Suprapubic skin (tissue), 3 donors: ENCODE data around the gene TNFAIP2.

Source experiments
- EP300 ChIP-seq: sonication (generic); formaldehyde crosslinking; IDR thresholded peaks from one replicate; pipeline ENCODE4 v1.6.1; 2017; ENCODE audit warnings: antibody characterized with exemption
- TF ChIP-seq, protein P1 (sequence below), 2 donors: fragments of 200-600 bp in 1 of 2; fragments of 450-650 bp in 1 of 2; sonication (generic) in 1 of 2; IDR thresholded peaks; one replicate each; pipeline ENCODE4 v1.5.1; 2016 to 2019; ENCODE audit warnings: antibody characterized with exemption in 2 of 2, mild to moderate bottlenecking in 1 of 2, moderate library complexity in 1 of 2

DNA sequence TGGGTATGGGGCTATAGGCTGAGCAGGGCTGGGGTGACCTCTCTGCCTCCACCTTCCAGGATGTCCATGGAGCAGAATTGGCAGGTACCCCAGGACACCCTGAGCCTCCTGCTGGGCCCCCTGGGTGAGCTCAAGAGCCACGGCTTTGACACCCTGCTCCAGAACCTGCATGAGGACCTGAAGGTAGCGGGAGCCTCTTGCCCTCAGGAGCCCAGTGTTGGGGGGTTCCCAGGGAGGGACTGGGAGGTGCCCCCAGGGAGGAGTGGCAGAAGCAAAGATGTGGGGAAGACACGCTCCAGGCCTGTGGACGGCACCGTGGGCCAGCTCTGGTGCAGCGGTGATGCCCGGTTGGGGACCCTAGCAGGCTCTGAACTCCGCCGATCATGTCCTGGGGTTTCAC lies 8.3 kb downstream of the TNFAIP2 start:
- TF ChIP-seq, protein P1, sequence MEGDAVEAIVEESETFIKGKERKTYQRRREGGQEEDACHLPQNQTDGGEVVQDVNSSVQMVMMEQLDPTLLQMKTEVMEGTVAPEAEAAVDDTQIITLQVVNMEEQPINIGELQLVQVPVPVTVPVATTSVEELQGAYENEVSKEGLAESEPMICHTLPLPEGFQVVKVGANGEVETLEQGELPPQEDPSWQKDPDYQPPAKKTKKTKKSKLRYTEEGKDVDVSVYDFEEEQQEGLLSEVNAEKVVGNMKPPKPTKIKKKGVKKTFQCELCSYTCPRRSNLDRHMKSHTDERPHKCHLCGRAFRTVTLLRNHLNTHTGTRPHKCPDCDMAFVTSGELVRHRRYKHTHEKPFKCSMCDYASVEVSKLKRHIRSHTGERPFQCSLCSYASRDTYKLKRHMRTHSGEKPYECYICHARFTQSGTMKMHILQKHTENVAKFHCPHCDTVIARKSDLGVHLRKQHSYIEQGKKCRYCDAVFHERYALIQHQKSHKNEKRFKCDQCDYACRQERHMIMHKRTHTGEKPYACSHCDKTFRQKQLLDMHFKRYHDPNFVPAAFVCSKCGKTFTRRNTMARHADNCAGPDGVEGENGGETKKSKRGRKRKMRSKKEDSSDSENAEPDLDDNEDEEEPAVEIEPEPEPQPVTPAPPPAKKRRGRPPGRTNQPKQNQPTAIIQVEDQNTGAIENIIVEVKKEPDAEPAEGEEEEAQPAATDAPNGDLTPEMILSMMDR (IDR thresholded peaks at IDR 0.05) = no peak
- TF ChIP-seq EP300 = no peak
